Trophoblast cell (in vitro differentiated cells and primary cell): ENCODE measurements around the gene GRID1.

Experiments
- DNase-seq, 2 donors: peaks; one replicate each; pipeline ENCODE4 v3.0.0-alpha.2; 2016
- H2AFZ ChIP-seq: 2 replicates; pipeline ENCODE4 v1.6.1; 2013; ENCODE audit warnings: low read length, moderate library complexity, mild to moderate bottlenecking; ENCODE audit not compliant: insufficient read depth, poor library complexity
- H2AK5ac ChIP-seq: 2 replicates; pipeline ENCODE4 v1.6.1; 2013; ENCODE audit warnings: mild to moderate bottlenecking, low read length
- H2BK120ac ChIP-seq: 2 replicates; pipeline ENCODE4 v1.6.1; 2013; ENCODE audit warnings: low read length, mild to moderate bottlenecking, moderate library complexity; ENCODE audit not compliant: insufficient read depth, poor library complexity
- H2BK12ac ChIP-seq: 2 replicates; pipeline ENCODE4 v1.6.1; 2013; ENCODE audit warnings: mild to moderate bottlenecking, low read length, moderate library complexity
- H2BK5ac ChIP-seq: 2 replicates; pipeline ENCODE4 v1.6.1; 2013; ENCODE audit warnings: low read length, low read depth, moderate library complexity, mild to moderate bottlenecking; ENCODE audit not compliant: poor library complexity
- H3K14ac ChIP-seq: 2 replicates; pipeline ENCODE4 v1.6.1; 2013; ENCODE audit warnings: mild to moderate bottlenecking, low read length
- H3K18ac ChIP-seq: 2 replicates; pipeline ENCODE4 v1.6.1; 2013; ENCODE audit warnings: mild to moderate bottlenecking, low read length
- H3K23ac ChIP-seq: 2 replicates; pipeline ENCODE4 v1.6.1; 2013; ENCODE audit warnings: low read length
- H3K27ac ChIP-seq: 2 replicates; pipeline ENCODE4 v1.5.1; 2013; ENCODE audit warnings: low read depth, mild to moderate bottlenecking, inconsistent platforms, low read length, moderate library complexity
- H3K27me3 ChIP-seq: 2 replicates; pipeline ENCODE4 v1.6.1; 2013; ENCODE audit warnings: inconsistent platforms, mild to moderate bottlenecking, low read length, moderate library complexity; ENCODE audit not compliant: insufficient read depth
- H3K36me3 ChIP-seq, 2 experiments: 1 replicate in 1 of 2; 2 replicates in 1 of 2; pipeline ENCODE4 v1.6.1; 2013; ENCODE audit warnings: low read length in 2 of 2, mild to moderate bottlenecking in 2 of 2, moderate library complexity in 1 of 2; ENCODE audit not compliant: insufficient read depth in 2 of 2, control insufficient read depth in 1 of 2
- H3K4ac ChIP-seq: 2 replicates; pipeline ENCODE4 v1.6.1; 2013; ENCODE audit warnings: low read depth, mild to moderate bottlenecking, low read length, moderate library complexity
- H3K4me1 ChIP-seq, 2 experiments: 1 replicate in 1 of 2; 2 replicates in 1 of 2; pipeline ENCODE4 v1.6.1; 2013; ENCODE audit warnings: low read length in 2 of 2, mild to moderate bottlenecking in 2 of 2, moderate library complexity in 1 of 2; ENCODE audit not compliant: insufficient read depth in 2 of 2, control insufficient read depth in 1 of 2
- H3K4me2 ChIP-seq: 2 replicates; pipeline ENCODE4 v1.6.1; 2013; ENCODE audit warnings: inconsistent platforms, mild to moderate bottlenecking, low read length, moderate library complexity
- H3K4me3 ChIP-seq: 2 replicates; pipeline ENCODE4 v1.5.1; 2013; ENCODE audit warnings: mild to moderate bottlenecking, low read depth, low read length, inconsistent platforms
- H3K79me1 ChIP-seq: one replicate; pipeline ENCODE4 v1.6.1; 2013; ENCODE audit warnings: low read length
- H3K79me2 ChIP-seq: 2 replicates; pipeline ENCODE4 v1.6.1; 2013; ENCODE audit warnings: low read length, mild to moderate bottlenecking; ENCODE audit not compliant: control insufficient read depth, insufficient read depth, poor library complexity
- H3K9ac ChIP-seq: 2 replicates; pipeline ENCODE4 v1.6.1; 2013; ENCODE audit warnings: mild to moderate bottlenecking, low read length
- H3K9me3 ChIP-seq: 2 replicates; pipeline ENCODE4 v1.6.1; 2013; ENCODE audit warnings: low read depth, mild to moderate bottlenecking, control low read depth, inconsistent platforms, low read length; ENCODE audit not compliant: insufficient read depth
- H4K12ac ChIP-seq: 2 replicates; pipeline ENCODE4 v1.6.1; 2013; ENCODE audit warnings: low read depth, mild to moderate bottlenecking, low read length, moderate library complexity
- H4K8ac ChIP-seq: 2 replicates; pipeline ENCODE4 v1.6.1; 2013; ENCODE audit warnings: low read depth, mild to moderate bottlenecking, low read length, moderate library complexity
- H4K91ac ChIP-seq: one replicate; pipeline ENCODE4 v1.6.1; 2013; ENCODE audit warnings: low read depth, mild to moderate bottlenecking, low read length, moderate library complexity
- WGBS: extraction: QIAGEN DNeasy Blood & Tissue Kit; methylation state at CpG from one replicate; pipeline ENCODE4 v1.1.7; 2013; ENCODE audit warnings: missing lambda C conversion rate; ENCODE audit not compliant: insufficient read length, insufficient coverage; ENCODE audit errors: extremely low coverage; 5-methylcytosine and 5-hydroxymethylcytosine counted together

GRID1 gene

DNA sequence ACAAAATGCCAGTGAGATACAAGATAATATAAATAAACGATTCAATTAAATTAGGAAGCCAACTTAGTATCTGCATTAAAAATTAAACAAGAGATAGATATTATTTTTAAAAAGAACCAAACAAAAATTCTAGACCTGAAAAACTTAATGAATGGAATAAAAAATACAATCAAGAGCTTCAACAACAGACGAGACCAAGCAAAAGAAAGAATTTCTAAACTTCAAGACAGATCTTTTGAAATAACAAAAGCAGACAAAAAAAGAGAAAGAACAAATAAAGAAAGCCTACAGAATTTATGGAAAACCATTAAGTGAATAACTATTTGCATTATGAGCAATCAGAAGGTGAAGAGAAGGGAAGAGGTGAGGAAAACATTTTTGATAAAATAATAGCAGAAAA, 555.2 kb downstream of the GRID1 start:
- peaks cover 8% of the 10 kb centered on the region for H3K9me3 ChIP-seq
- no peaks in the 10 kb centered on the region for H3K79me2 ChIP-seq
- no peaks in the 10 kb centered on the region for H3K79me1 ChIP-seq
- no peak overlapping the region for H3K27ac ChIP-seq
- no peak overlapping the region for H3K18ac ChIP-seq
- DNase-seq: no peak
- H4K12ac ChIP-seq: no peak overlapping the region
- no peak overlapping the region for H2AK5ac ChIP-seq
- no peak overlapping the region for H3K4ac ChIP-seq
- no peak overlapping the region for H3K9ac ChIP-seq
- no peak overlapping the region for H2BK12ac ChIP-seq
- no peak overlapping the region for H2BK5ac ChIP-seq
- H3K4me3 ChIP-seq: no peak overlapping the region
- H2BK120ac ChIP-seq: no peak overlapping the region
- no peak overlapping the region for H3K23ac ChIP-seq
- no peak overlapping the region for H4K91ac ChIP-seq
- no peaks in the 10 kb centered on the region for H3K27me3 ChIP-seq
- no CpG with 5 or more reads among the region's 2 CpGs for WGBS
- no peaks in the 10 kb centered on the region for H3K4me1 ChIP-seq
- no peak overlapping the region for H3K4me2 ChIP-seq
- no peak overlapping the region for H3K14ac ChIP-seq
- H3K36me3 ChIP-seq: no peaks in the 10 kb centered on the region
- no peak overlapping the region for H2AFZ ChIP-seq
- no peak overlapping the region for H4K8ac ChIP-seq

DNA sequence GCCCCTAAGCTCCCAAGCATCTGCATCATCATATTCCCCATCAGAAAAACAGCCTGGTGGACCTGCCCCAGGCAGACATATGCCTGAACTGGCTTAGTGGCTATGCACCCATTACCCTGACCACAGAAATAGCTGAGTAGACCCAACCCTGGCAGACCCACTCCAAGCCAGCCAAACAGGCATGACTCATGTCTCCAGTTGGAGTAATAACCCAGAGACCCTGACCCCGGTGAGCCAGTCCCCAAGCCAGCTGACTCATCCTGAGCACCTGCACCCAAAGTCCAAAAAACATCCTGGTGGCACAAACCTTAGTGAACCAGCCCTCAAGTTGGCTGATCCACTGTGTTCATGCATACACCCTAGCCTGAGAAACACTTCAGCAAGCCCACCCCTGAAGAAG, 555.9 kb downstream of the GRID1 start:
- H3K36me3 ChIP-seq: no peaks in the 10 kb centered on the region
- no peak overlapping the region for H2BK120ac ChIP-seq
- H3K27ac ChIP-seq: no peak overlapping the region
- H3K18ac ChIP-seq: no peak overlapping the region
- H3K4me2 ChIP-seq: no peak overlapping the region
- no peaks in the 10 kb centered on the region for H3K79me2 ChIP-seq
- H3K23ac ChIP-seq: no peak overlapping the region
- H4K91ac ChIP-seq: no peak overlapping the region
- DNase-seq: no peak
- no peaks in the 10 kb centered on the region for H3K27me3 ChIP-seq
- H3K9me3 ChIP-seq: peaks cover 8% of the 10 kb centered on the region
- no peak overlapping the region for H2AFZ ChIP-seq
- no peak overlapping the region for H2BK5ac ChIP-seq
- no peak overlapping the region for H3K4ac ChIP-seq
- H3K14ac ChIP-seq: no peak overlapping the region
- H3K79me1 ChIP-seq: no peaks in the 10 kb centered on the region
- H3K4me3 ChIP-seq: no peak overlapping the region
- no peak overlapping the region for H4K8ac ChIP-seq
- WGBS: no CpG with 5 or more reads among the region's 1 CpG
- no peak overlapping the region for H4K12ac ChIP-seq
- no peaks in the 10 kb centered on the region for H3K4me1 ChIP-seq
- no peak overlapping the region for H3K9ac ChIP-seq
- no peak overlapping the region for H2BK12ac ChIP-seq
- H2AK5ac ChIP-seq: no peak overlapping the region

DNA sequence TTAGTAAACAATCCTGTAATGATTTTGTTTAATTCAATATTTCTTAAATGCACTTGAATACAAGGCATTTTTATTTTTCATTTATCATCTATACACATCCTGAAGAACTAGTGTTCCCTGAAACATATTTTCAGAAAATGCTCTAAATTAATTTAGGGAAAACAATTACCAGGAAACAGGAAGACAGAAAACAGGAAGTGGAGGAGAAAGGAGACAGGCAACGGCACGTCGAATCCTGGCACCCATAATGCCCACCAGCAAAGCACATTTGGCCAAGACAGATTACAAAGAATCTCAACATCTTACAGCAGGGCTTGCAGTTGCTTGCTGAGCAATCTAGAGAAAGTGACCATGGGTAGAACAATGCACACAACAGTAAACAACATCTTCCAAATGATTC, 571.1 kb downstream of the GRID1 start:
- Histone ChIP-seq H2BK5ac (no peak overlapping the region), H3K79me1 (no peaks in the 10 kb centered on the region), H3K36me3 (no peaks in the 10 kb centered on the region), H3K79me2 (no peaks in the 10 kb centered on the region), H2AK5ac (no peak overlapping the region), H3K23ac (no peak overlapping the region), H4K8ac (no peak overlapping the region), H2BK12ac (no peak overlapping the region), H3K4me1 (no peaks in the 10 kb centered on the region), H3K9me3 (no peaks in the 10 kb centered on the region), H2BK120ac (no peak overlapping the region), H3K4ac (no peak overlapping the region), H3K27me3 (no peaks in the 10 kb centered on the region), H2AFZ (no peak overlapping the region), H3K18ac (no peak overlapping the region), H3K4me2 (no peak overlapping the region), H3K9ac (no peak overlapping the region), H3K14ac (no peak overlapping the region), H3K4me3 (no peak overlapping the region), H4K91ac (no peak overlapping the region), H4K12ac (no peak overlapping the region), H3K27ac (no peak overlapping the region)
- no peak for DNase-seq
- WGBS: no CpG with 5 or more reads among the region's 3 CpGs

- Histone ChIP-seq H3K4me2 (no peak overlapping the region), H3K4ac (no peak overlapping the region), H3K14ac (no peak overlapping the region), H3K4me1 (no peaks in the 10 kb centered on the region), H4K8ac (no peak overlapping the region), H2BK120ac (no peak overlapping the region), H3K79me1 (no peaks in the 10 kb centered on the region), H3K23ac (no peak overlapping the region), H2AK5ac (no peak overlapping the region), H3K27me3 (no peaks in the 10 kb centered on the region), H2BK5ac (no peak overlapping the region), H3K79me2 (no peaks in the 10 kb centered on the region), H3K36me3 (no peaks in the 10 kb centered on the region), H3K18ac (no peak overlapping the region), H3K9ac (no peak overlapping the region), H3K4me3 (no peak overlapping the region), H2BK12ac (no peak overlapping the region), H2AFZ (no peak overlapping the region), H3K27ac (no peak overlapping the region), H3K9me3 (no peaks in the 10 kb centered on the region), H4K91ac (no peak overlapping the region), H4K12ac (no peak overlapping the region)
- DNase-seq: no peak
- no CpG with 5 or more reads among the region's 2 CpGs for WGBS
Observed at GRCh38 chr10:85794553-85794952, 572.0 kb downstream of the GRID1 start.

DNA sequence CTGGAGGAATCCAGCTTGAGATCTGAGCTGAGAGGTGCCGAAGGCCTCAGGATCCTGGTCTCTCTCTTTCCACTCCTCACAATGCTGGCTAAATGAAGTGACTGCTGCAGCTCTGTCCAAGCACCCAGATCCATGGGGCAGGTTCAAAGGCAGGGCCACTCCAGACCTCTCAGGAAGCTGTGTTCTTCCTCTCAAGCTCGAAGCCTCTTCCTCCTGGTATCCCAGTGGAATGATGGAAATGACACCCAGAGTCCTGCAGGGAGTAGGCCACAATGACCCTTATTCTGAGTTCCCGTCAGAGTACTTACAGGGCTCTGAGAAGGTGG, 574.1 kb downstream of the GRID1 start:
- H3K4me3 ChIP-seq: no peak overlapping the region
- no peaks in the 10 kb centered on the region for H3K27me3 ChIP-seq
- H3K18ac ChIP-seq: no peak overlapping the region
- no peak overlapping the region for H3K14ac ChIP-seq
- H3K4me2 ChIP-seq: no peak overlapping the region
- H3K9me3 ChIP-seq: no peaks in the 10 kb centered on the region
- H2BK12ac ChIP-seq: no peak overlapping the region
- no peak for DNase-seq
- H4K91ac ChIP-seq: no peak overlapping the region
- no peak overlapping the region for H2BK5ac ChIP-seq
- no peak overlapping the region for H2AK5ac ChIP-seq
- no peaks in the 10 kb centered on the region for H3K4me1 ChIP-seq
- H3K23ac ChIP-seq: no peak overlapping the region
- no peak overlapping the region for H3K9ac ChIP-seq
- WGBS: no CpG with 5 or more reads among the region's 3 CpGs
- H3K79me1 ChIP-seq: no peaks in the 10 kb centered on the region
- H3K36me3 ChIP-seq: no peaks in the 10 kb centered on the region
- H2BK120ac ChIP-seq: no peak overlapping the region
- H2AFZ ChIP-seq: no peak overlapping the region
- no peaks in the 10 kb centered on the region for H3K79me2 ChIP-seq
- no peak overlapping the region for H3K4ac ChIP-seq
- no peak overlapping the region for H3K27ac ChIP-seq
- no peak overlapping the region for H4K12ac ChIP-seq
- no peak overlapping the region for H4K8ac ChIP-seq
